Smooth muscle cell (in vitro differentiated cells): ENCODE results near the gene MAPK10. TPM values are rescaled to one million over a fixed set of nuclear protein-coding genes. Genes with fewer than 3 reads are reported as not detected.

Experiments used
- DNase-seq: peaks from one replicate; lab custom pipeline; 2025; ENCODE audit not compliant: unreplicated experiment; lab: John Stamatoyannopoulos, UW
- H2AFZ ChIP-seq: fragments of 200-600 bp; sonication (generic); 2 replicates; pipeline ENCODE4 v1.6.0; 2016; ENCODE audit warnings: antibody characterized with exemption, low read depth, mild to moderate bottlenecking
- H3F3A ChIP-seq: fragments of 200-600 bp; sonication (generic); 2 replicates; pipeline ENCODE4 v1.6.0; 2017; ENCODE audit warnings: antibody characterized with exemption, low read depth
- H3K27ac ChIP-seq: fragments of 200-600 bp; sonication (generic); 2 replicates; pipeline ENCODE4 v1.5.1; 2016; ENCODE audit warnings: low read depth, mild to moderate bottlenecking
- H3K27me3 ChIP-seq: fragments of 200-600 bp; sonication (generic); 2 replicates; pipeline ENCODE4 v1.6.1; 2016; ENCODE audit warnings: low read depth, mild to moderate bottlenecking
- H3K36me3 ChIP-seq: fragments of 200-600 bp; sonication (generic); 2 replicates; pipeline ENCODE4 v1.5.1; 2016; ENCODE audit warnings: low read depth
- H3K4me1 ChIP-seq: fragments of 200-600 bp; sonication (generic); 2 replicates; pipeline ENCODE4 v1.5.1; 2016; ENCODE audit warnings: low read depth
- H3K4me2 ChIP-seq: fragments of 200-600 bp; sonication (generic); 2 replicates; pipeline ENCODE4 v1.6.0; 2016; ENCODE audit warnings: mild to moderate bottlenecking
- H3K4me3 ChIP-seq: fragments of 200-600 bp; sonication (generic); 2 replicates; pipeline ENCODE4 v1.5.1; 2016; ENCODE audit warnings: mild to moderate bottlenecking
- H3K79me2 ChIP-seq: fragments of 200-600 bp; sonication (generic); 2 replicates; pipeline ENCODE4 v1.6.0; 2016; ENCODE audit warnings: low read depth, mild to moderate bottlenecking
- H3K9ac ChIP-seq: fragments of 200-600 bp; sonication (generic); 2 replicates; pipeline ENCODE4 v1.6.0; 2016; ENCODE audit warnings: low read depth
- H3K9me3 ChIP-seq: fragments of 200-600 bp; sonication (generic); replicated peaks from 2 replicates; pipeline ENCODE4 v1.5.1; 2016; ENCODE audit warnings: low read depth
- H4K20me1 ChIP-seq: fragments of 200-600 bp; sonication (generic); 2 replicates; pipeline ENCODE4 v1.6.0; 2016; ENCODE audit warnings: low read depth
- CTCF ChIP-seq: fragments of 200-600 bp; sonication (generic); IDR thresholded peaks from 2 replicates; pipeline ENCODE4 v1.5.1; 2017; ENCODE audit warnings: borderline replicate concordance, mild to moderate bottlenecking, antibody characterized with exemption; ENCODE audit not compliant: insufficient read depth, poor library complexity, severe bottlenecking
- WGBS: methylation state at CpG from one replicate; pipeline ENCODE4 v1.1.7; 2016; ENCODE audit warnings: low lambda C conversion rate; 5-methylcytosine and 5-hydroxymethylcytosine counted together
- polyA plus RNA-seq: library from polyadenylated mRNA; unstranded; fragments of >200 nt; fragmentation: Nextera tagmentation; extraction: Ambion mirVana; gene quantifications from 2 replicates; pipeline ENCODE4 v1.2.1, GENCODE V29; 2016
- total RNA-seq: library from RNA; depleted of rRNA; stranded (reverse); fragments of >200 nt; gene quantifications from 2 replicates; pipeline ENCODE4 v1.2.3, GENCODE V29; 2014

Gene MAPK10
- total and polyA plus RNA-seq, 2 experiments from 2014 or later = 2.4 to 13.3 TPM

- H4K20me1 ChIP-seq = no peaks in the 10 kb centered on the region
- 29% methylated on average over 3 of the region's 3 CpGs for WGBS
- H3K27ac ChIP-seq = peak overlapping the region; percentile 29
- no peaks in the 10 kb centered on the region for H3K27me3 ChIP-seq
- no peak overlapping the region for H3K4me3 ChIP-seq
- no peak overlapping the region for H2AFZ ChIP-seq
- H3F3A ChIP-seq = no peaks in the 10 kb centered on the region
- peak overlapping the region; percentile 34 for H3K4me2 ChIP-seq
- no peak overlapping the region for H3K9ac ChIP-seq
- DNase-seq = no peak
- H3K36me3 ChIP-seq = no peaks in the 10 kb centered on the region
- H3K79me2 ChIP-seq = no peaks in the 10 kb centered on the region
- peak; percentile 51 for TF ChIP-seq CTCF
- H3K9me3 ChIP-seq = no peaks in the 10 kb centered on the region
- H3K4me1 ChIP-seq = peaks cover 3% of the 10 kb centered on the region
These were observed 390.7 kb downstream of the MAPK10 start for GRCh38 chr4:85968945-85969819.

GRCh38 chr4:85967872-85968271 lies 392.0 kb downstream of the MAPK10 start:
- H3K9me3 ChIP-seq = no peaks in the 10 kb centered on the region
- H3K36me3 ChIP-seq = no peaks in the 10 kb centered on the region
- H3K4me1 ChIP-seq = peaks cover 3% of the 10 kb centered on the region
- no peak overlapping the region for H3K9ac ChIP-seq
- H3F3A ChIP-seq = no peaks in the 10 kb centered on the region
- H2AFZ ChIP-seq = no peak overlapping the region
- peak overlapping the region; percentile 29 for H3K4me2 ChIP-seq
- H3K27ac ChIP-seq = peak overlapping the region; percentile 45
- TF ChIP-seq CTCF = no peak
- no peak overlapping the region for H3K4me3 ChIP-seq
- DNase-seq = no peak
- no peaks in the 10 kb centered on the region for H3K79me2 ChIP-seq
- WGBS = 70% methylated on average over 2 of the region's 2 CpGs
- H4K20me1 ChIP-seq = no peaks in the 10 kb centered on the region
- no peaks in the 10 kb centered on the region for H3K27me3 ChIP-seq

GRCh38 chr4:85966373-85966772 lies 393.5 kb downstream of the MAPK10 start:
- Histone ChIP-seq H4K20me1 (no peaks in the 10 kb centered on the region), H2AFZ (no peak overlapping the region), H3K9ac (no peak overlapping the region), H3K27ac (peak overlapping the region; percentile 3), H3F3A (no peaks in the 10 kb centered on the region), H3K4me1 (peaks cover 3% of the 10 kb centered on the region), H3K4me2 (no peak overlapping the region), H3K9me3 (no peaks in the 10 kb centered on the region), H3K79me2 (no peaks in the 10 kb centered on the region), H3K36me3 (no peaks in the 10 kb centered on the region), H3K27me3 (no peaks in the 10 kb centered on the region), H3K4me3 (no peak overlapping the region)
- TF ChIP-seq CTCF = no peak
- DNase-seq = no peak
- 45% methylated on average over 2 of the region's 2 CpGs for WGBS
